Left renal pelvis (tissue), 4 donors: Measurements from ENCODE around the gene LAMTOR2. TPM values are rescaled to one million over a fixed set of nuclear protein-coding genes. Genes with fewer than 3 reads are reported as not detected.
A peak's percentile ranks its signal among the peaks of the same experiment; 100 is the strongest.
"Not testable (repeated sequence)": the region's sequence is repeated elsewhere in the genome, so short reads cannot be mapped to it uniquely, and the experiment has no call there.

Source experiments
- DNase-seq, 4 donors: peaks; one replicate each; pipeline ENCODE4 v3.0.0-alpha.2; 2013; ENCODE audit warnings: low read depth in 4 of 4, low spot score in 3 of 4
- polyA plus RNA-seq, 4 donors: library from polyadenylated mRNA; unstranded; fragments of 120-200 nt; gene quantifications; one replicate each; pipeline ENCODE4 v1.2.1, GENCODE V29; 2013; ENCODE audit not compliant: insufficient read length in 4 of 4

Gene LAMTOR2
- 10 to 100 TPM; 35.2 to 69.7 (median 51.8) TPM for polyA plus RNA-seq

DNA sequence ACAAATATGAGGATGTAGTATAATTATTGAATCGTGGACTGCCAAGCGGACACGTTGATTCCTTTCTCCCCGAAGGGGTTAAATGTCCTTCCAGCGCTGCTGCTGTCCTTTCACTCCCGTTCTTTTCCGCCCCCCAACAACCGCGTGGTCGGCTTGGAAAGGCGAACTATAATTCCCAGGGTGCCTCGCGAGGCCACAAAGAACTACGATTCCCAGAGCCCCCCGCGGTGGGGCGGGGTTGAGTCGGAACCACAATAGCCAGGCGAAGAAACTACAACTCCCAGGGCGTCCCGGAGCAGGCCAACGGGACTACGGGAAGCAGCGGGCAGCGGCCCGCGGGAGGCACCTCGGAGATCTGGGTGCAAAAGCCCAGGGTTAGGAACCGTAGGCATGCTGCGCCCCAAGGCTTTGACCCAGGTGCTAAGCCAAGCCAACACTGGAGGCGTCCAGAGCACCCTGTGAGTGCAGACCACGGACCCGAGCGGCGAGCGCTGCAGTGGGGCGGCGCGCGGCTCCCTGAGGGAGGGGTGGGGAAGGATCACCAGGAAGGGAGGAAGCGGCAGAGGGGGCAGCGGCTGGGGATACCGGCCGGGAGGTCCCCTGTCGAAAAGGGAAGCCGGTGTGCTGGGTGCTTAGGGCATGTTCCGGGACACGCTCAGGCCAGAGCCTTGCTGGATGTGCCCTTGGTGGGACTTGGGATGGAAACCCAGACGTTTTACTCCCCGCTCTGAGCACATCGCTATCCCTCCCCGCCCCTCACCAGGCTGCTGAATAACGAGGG, at the start of gene LAMTOR2:
Gene LAMTOR2, plus strand, starts transcription at position 283 of the 781 bp plus-strand sequence. Its CDS starts 108 bp downstream, at position 391.
- DNase-seq, result peak; percentile 96 to 98 (median 98)

- no peak for DNase-seq
Measured at GRCh38 chr1:156004843-156005584, 49.6 kb upstream of the LAMTOR2 start.

DNA sequence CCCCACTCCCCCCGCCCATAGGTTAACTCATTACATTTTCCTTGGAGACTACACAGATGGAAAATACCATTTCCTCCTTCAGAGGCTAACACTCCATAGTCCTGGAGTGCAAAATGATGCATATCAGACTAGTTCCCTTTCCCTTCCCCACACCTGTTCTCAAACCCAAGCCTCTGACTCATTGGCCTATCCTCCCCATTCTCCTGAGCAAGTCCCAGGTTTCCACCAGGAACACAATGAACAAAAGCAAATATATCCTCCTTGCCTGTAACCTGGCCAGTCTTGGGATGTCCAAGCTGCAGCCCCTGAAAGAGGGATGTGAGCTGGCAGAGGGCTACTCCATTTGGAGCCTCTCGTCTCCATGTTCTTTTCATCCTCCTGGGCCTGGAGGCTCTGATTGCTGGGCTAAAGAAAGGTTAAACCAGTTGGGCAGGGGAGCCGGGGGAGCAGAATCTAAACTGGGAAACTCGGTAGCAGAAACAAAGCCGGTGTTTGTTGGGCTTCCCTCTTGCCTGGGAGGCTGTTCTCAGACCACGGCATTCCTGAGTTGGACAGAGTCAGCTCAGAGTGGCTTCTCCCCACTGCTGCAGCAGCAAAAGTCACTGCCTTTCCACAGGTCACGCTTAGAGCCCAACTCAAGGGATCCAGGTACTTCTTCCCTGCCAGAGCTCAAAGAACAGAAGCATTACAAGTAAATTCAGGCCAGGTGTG, 47.8 kb upstream of the LAMTOR2 start:
- DNase-seq, result no peak

DNA sequence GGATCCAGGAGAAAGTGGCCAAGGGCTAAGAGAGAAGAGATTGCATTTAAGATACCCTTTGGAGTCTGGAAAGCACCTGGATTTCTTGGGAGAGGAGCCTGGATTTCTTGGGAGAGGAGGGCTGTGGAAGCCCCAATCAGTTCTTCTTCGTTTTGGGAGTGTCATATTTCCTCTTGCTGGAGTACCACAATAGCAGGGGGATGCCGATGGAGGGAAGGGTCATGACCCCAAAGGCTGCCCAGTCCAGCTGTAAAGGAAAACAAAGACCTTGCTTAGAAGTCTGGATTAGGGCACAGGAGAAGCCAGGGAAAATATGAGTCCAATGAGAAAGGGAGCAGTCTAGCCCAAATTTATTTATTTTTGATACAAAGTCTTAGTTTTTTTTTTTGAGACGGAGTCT, 45.2 kb upstream of the LAMTOR2 start:
- DNase-seq, result no peak

- no peak for DNase-seq
Measured at GRCh38 chr1:156012051-156012817, 42.3 kb upstream of the LAMTOR2 start.

DNA sequence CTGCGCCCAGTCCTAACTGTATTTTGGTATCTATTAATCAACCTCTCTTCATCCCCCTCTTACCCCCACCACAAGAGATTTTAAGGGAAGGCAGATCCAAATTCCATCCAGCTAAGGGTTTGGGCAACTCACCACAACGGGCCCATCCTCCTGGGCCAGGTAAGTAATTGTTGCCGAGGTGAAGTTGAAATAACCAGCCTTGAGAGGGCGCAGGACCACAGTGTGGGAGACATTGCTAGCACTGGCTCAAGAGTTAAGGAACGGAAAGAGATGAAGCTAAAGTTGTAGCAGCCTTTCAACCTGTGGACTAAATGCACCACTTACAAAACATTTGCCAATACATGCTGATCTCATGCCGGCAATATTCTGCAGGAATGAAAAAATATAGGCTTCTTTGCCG, 39.8 kb upstream of the LAMTOR2 start:
- DNase-seq, result no peak

GRCh38 chr1:156019946-156020292, 34.7 kb upstream of the LAMTOR2 start:
- DNase-seq, result no peak

- DNase-seq, result peak; percentile 75 to 86 (median 82)
Measured at GRCh38 chr1:156020293-156021092, 34.1 kb upstream of the LAMTOR2 start, which contains the start of gene SSR2. Gene SSR2, minus strand, starts transcription at chr1:156020951. Its CDS starts 784 bp downstream, at chr1:156020167.

- DNase-seq, result no peak
Measured at GRCh38 chr1:156021093-156021428, 33.5 kb upstream of the LAMTOR2 start.

DNA sequence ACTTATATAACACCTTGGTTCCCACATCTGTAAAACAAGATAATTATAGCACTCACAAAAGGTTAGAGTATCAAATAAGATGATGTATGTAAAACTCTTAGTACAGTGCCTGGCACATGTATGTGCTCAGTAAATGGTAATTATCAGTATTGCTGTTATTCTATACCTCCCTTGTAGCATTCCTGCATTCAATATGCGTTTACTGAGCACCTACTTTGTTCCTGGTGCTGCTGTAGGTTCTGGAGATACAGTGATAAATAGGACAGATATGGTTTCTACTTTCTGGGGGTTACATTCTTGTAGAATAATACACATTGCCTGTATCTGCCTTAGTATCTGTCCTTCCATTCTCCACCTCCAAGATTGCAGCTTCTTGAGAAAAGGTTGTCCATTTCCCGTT, 32.6 kb upstream of the LAMTOR2 start:
- DNase-seq, result no peak

DNA sequence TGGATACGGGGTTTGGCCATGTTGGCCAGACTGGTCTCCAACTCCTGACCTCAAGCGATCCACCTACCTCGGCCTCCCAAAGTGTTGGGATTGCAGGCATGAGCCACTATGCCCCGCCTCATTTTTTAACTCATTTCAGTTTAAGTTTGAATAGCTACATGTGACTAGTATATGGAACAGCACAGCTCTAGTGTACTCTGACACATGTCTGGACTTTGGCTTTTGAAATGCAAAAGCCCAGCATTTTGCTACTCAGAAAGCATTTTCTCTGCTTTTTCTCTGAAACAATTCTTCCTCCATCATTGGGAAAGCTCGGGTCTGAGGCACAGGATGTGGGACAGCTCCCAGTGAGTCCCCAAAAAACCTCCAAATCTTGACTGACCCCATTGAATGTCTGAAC, 29.8 kb upstream of the LAMTOR2 start:
- no peak for DNase-seq

- DNase-seq, result no peak
Measured at GRCh38 chr1:156025876-156026275, 28.7 kb upstream of the LAMTOR2 start.

GRCh38 chr1:156026588-156026987, 28.0 kb upstream of the LAMTOR2 start:
- no peak for DNase-seq

GRCh38 chr1:156033011-156033410, 21.6 kb upstream of the LAMTOR2 start:
- DNase-seq, result no peak

- DNase-seq, result not testable (repeated sequence)
Measured at GRCh38 chr1:156034991-156035390, 19.6 kb upstream of the LAMTOR2 start.

DNA sequence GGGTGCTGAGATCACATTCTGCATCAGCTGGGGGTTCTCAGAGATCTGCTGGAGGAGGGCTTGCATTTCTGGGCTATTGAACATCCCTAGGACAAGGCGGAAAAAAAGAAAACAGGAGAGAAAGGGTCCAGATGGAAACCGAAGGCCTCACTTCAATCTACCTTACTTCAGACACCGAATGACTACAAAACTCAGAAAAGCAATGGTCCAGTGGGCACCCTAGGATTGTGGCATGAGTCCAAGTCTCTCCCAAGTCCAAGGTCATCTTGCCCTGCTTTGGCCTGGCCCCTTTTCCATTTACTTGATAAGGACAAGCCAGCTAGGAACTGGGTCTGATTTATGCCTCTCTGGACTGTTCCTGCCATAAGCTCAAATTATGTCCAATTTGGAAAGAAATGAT, 11.8 kb upstream of the LAMTOR2 start:
- DNase-seq, result no peak

- DNase-seq, result no peak
Measured at GRCh38 chr1:156045076-156045475, 9.5 kb upstream of the LAMTOR2 start.

- DNase-seq, result no peak
Measured at GRCh38 chr1:156048663-156049258, 5.8 kb upstream of the LAMTOR2 start.

GRCh38 chr1:156050376-156050775, 4.2 kb upstream of the LAMTOR2 start:
- no peak for DNase-seq
